ENCODE results near the gene ERC2.

Gene ERC2

GRCh38 chr3:56053727-56054126 is 414.5 kb downstream of the ERC2 start:
- no peak for ATAC-seq
- TF ChIP-seq OSR1 (CRISPR knock-in tag; IDR thresholded peaks at IDR 0.05) (no peak), ZFP30 (CRISPR knock-in tag; IDR thresholded peaks at IDR 0.05) (no peak), BACH2 (CRISPR knock-in tag; IDR thresholded peaks at IDR 0.05; ENCODE audit: borderline replicate concordance) (no peak), CSDC2 (CRISPR knock-in tag; IDR thresholded peaks at IDR 0.05) (no peak), POU6F1 (CRISPR knock-in tag; IDR thresholded peaks at IDR 0.05; ENCODE audit: borderline replicate concordance, low read depth) (no peak), ESRRG (CRISPR knock-in tag; IDR thresholded peaks at IDR 0.05) (no peak)

GRCh38 chr3:56052188-56052587 is 416.1 kb downstream of the ERC2 start:
- no peak for ATAC-seq
- TF ChIP-seq ESRRG (CRISPR knock-in tag; IDR thresholded peaks at IDR 0.05) (no peak), CSRNP3 (CRISPR knock-in tag; IDR thresholded peaks at IDR 0.05) (no peak), ZFP30 (CRISPR knock-in tag; IDR thresholded peaks at IDR 0.05) (no peak), TCF4 (CRISPR knock-in tag; IDR thresholded peaks at IDR 0.05; ENCODE audit: borderline replicate concordance) (no peak), CREB5 (CRISPR knock-in tag; IDR thresholded peaks at IDR 0.05; ENCODE audit: low read depth) (no peak), SNAI2 (CRISPR knock-in tag; IDR thresholded peaks at IDR 0.05) (no peak)

GRCh38 chr3:56051052-56051451 is 417.2 kb downstream of the ERC2 start:
- TF ChIP-seq ZFP30 (CRISPR knock-in tag; IDR thresholded peaks at IDR 0.05) (no peak), RARB (CRISPR knock-in tag; IDR thresholded peaks at IDR 0.05) (no peak), OSR1 (CRISPR knock-in tag; IDR thresholded peaks at IDR 0.05) (no peak), TCF4 (CRISPR knock-in tag; IDR thresholded peaks at IDR 0.05; ENCODE audit: borderline replicate concordance) (no peak)
- no peak for ATAC-seq

GRCh38 chr3:56048946-56049345 is 419.3 kb downstream of the ERC2 start:
- no peak for TF ChIP-seq CREB5 (CRISPR knock-in tag; IDR thresholded peaks at IDR 0.05; ENCODE audit: low read depth)
- TF ChIP-seq ARNTL (CRISPR knock-in tag; IDR thresholded peaks at IDR 0.05; ENCODE audit: borderline replicate concordance, low read depth), result no peak
- no peak for ATAC-seq

GRCh38 chr3:56048331-56048730 is 419.9 kb downstream of the ERC2 start:
- ATAC-seq, result no peak
- TF ChIP-seq ZC3H10 (CRISPR knock-in tag; IDR thresholded peaks at IDR 0.05) (no peak), ESRRG (CRISPR knock-in tag; IDR thresholded peaks at IDR 0.05) (no peak), SNAI2 (CRISPR knock-in tag; IDR thresholded peaks at IDR 0.05) (no peak), CREB5 (CRISPR knock-in tag; IDR thresholded peaks at IDR 0.05; ENCODE audit: low read depth) (no peak), ZNF8 (CRISPR knock-in tag; IDR thresholded peaks at IDR 0.05) (no peak), PATZ1 (CRISPR knock-in tag; IDR thresholded peaks at IDR 0.05; ENCODE audit: borderline replicate concordance) (no peak), OSR1 (CRISPR knock-in tag; IDR thresholded peaks at IDR 0.05) (no peak), ZFP3 (CRISPR knock-in tag; IDR thresholded peaks at IDR 0.05) (no peak), PPARA (CRISPR knock-in tag; IDR thresholded peaks at IDR 0.05; ENCODE audit: borderline replicate concordance) (no peak), CSDC2 (CRISPR knock-in tag; IDR thresholded peaks at IDR 0.05) (no peak), ZNF565 (CRISPR knock-in tag; conservative IDR thresholded peaks at IDR 0.05; ENCODE audit: low read depth) (no peak), TCF4 (CRISPR knock-in tag; IDR thresholded peaks at IDR 0.05; ENCODE audit: borderline replicate concordance) (no peak), TOX (CRISPR knock-in tag; IDR thresholded peaks at IDR 0.05; ENCODE audit: borderline replicate concordance) (no peak), ARNTL (CRISPR knock-in tag; IDR thresholded peaks at IDR 0.05; ENCODE audit: borderline replicate concordance, low read depth) (no peak), RARB (CRISPR knock-in tag; IDR thresholded peaks at IDR 0.05) (no peak), POU6F1 (CRISPR knock-in tag; IDR thresholded peaks at IDR 0.05; ENCODE audit: borderline replicate concordance, low read depth) (no peak), ISL1 (CRISPR knock-in tag; IDR thresholded peaks at IDR 0.05) (no peak)

All from SK-N-SH treated with all-trans-retinoic acid at 6 μM for 48 hours (cell line).